Smooth muscle cell (in vitro differentiated cells): ENCODE measurements around the gene KIF2C. TPM values are rescaled to one million over a fixed set of nuclear protein-coding genes. Genes with fewer than 3 reads are reported as not detected.
"Not testable (repeated sequence)": the region's sequence is repeated elsewhere in the genome, so short reads cannot be mapped to it uniquely, and the experiment has no call there.

ENCODE experiments used
- DNase-seq: peaks from one replicate; lab custom pipeline; 2025; ENCODE audit not compliant: unreplicated experiment; lab: John Stamatoyannopoulos, UW
- H2AFZ ChIP-seq: fragments of 200-600 bp; sonication (generic); 2 replicates; pipeline ENCODE4 v1.6.0; 2016; ENCODE audit warnings: antibody characterized with exemption, low read depth, mild to moderate bottlenecking
- H3F3A ChIP-seq: fragments of 200-600 bp; sonication (generic); 2 replicates; pipeline ENCODE4 v1.6.0; 2017; ENCODE audit warnings: antibody characterized with exemption, low read depth
- H3K27ac ChIP-seq: fragments of 200-600 bp; sonication (generic); 2 replicates; pipeline ENCODE4 v1.5.1; 2016; ENCODE audit warnings: low read depth, mild to moderate bottlenecking
- H3K27me3 ChIP-seq: fragments of 200-600 bp; sonication (generic); 2 replicates; pipeline ENCODE4 v1.6.1; 2016; ENCODE audit warnings: low read depth, mild to moderate bottlenecking
- H3K36me3 ChIP-seq: fragments of 200-600 bp; sonication (generic); 2 replicates; pipeline ENCODE4 v1.5.1; 2016; ENCODE audit warnings: low read depth
- H3K4me1 ChIP-seq: fragments of 200-600 bp; sonication (generic); 2 replicates; pipeline ENCODE4 v1.5.1; 2016; ENCODE audit warnings: low read depth
- H3K4me2 ChIP-seq: fragments of 200-600 bp; sonication (generic); 2 replicates; pipeline ENCODE4 v1.6.0; 2016; ENCODE audit warnings: mild to moderate bottlenecking
- H3K4me3 ChIP-seq: fragments of 200-600 bp; sonication (generic); 2 replicates; pipeline ENCODE4 v1.5.1; 2016; ENCODE audit warnings: mild to moderate bottlenecking
- H3K79me2 ChIP-seq: fragments of 200-600 bp; sonication (generic); 2 replicates; pipeline ENCODE4 v1.6.0; 2016; ENCODE audit warnings: low read depth, mild to moderate bottlenecking
- H3K9ac ChIP-seq: fragments of 200-600 bp; sonication (generic); 2 replicates; pipeline ENCODE4 v1.6.0; 2016; ENCODE audit warnings: low read depth
- H3K9me3 ChIP-seq: fragments of 200-600 bp; sonication (generic); replicated peaks from 2 replicates; pipeline ENCODE4 v1.5.1; 2016; ENCODE audit warnings: low read depth
- H4K20me1 ChIP-seq: fragments of 200-600 bp; sonication (generic); 2 replicates; pipeline ENCODE4 v1.6.0; 2016; ENCODE audit warnings: low read depth
- CTCF ChIP-seq: fragments of 200-600 bp; sonication (generic); IDR thresholded peaks from 2 replicates; pipeline ENCODE4 v1.5.1; 2017; ENCODE audit warnings: borderline replicate concordance, mild to moderate bottlenecking, antibody characterized with exemption; ENCODE audit not compliant: insufficient read depth, poor library complexity, severe bottlenecking
- whole genome bisulfite sequencing: methylation state at CpG from one replicate; pipeline ENCODE4 v1.1.7; 2016; ENCODE audit warnings: low lambda C conversion rate; 5-methylcytosine and 5-hydroxymethylcytosine counted together
- polyA plus RNA-seq: library from polyadenylated mRNA; unstranded; fragments of >200 nt; fragmentation: Nextera tagmentation; extraction: Ambion mirVana; gene quantifications from 2 replicates; pipeline ENCODE4 v1.2.1, GENCODE V29; 2016
- total RNA-seq: library from RNA; depleted of rRNA; stranded (reverse); fragments of >200 nt; gene quantifications from 2 replicates; pipeline ENCODE4 v1.2.3, GENCODE V29; 2014

Gene KIF2C
- total and polyA plus RNA-seq, 2 experiments from 2014 or later, result 5.7 to 8.5 TPM

GRCh38 chr1:44788120-44788860 is 48.7 kb downstream of the KIF2C start, which contains the start of gene BEST4:
Gene BEST4, minus strand, starts transcription at chr1:44788170. Its CDS starts 465 bp downstream, at chr1:44787705.
- no peak within 1 kb of the TSS for H3K4me3 ChIP-seq
- no peaks in the 10 kb centered on the region for H3K79me2 ChIP-seq
- peaks cover 10% of the 10 kb centered on the region for H3F3A ChIP-seq
- DNase-seq, result no peak
- WGBS, result 96% methylated on average over 9 of the region's 9 CpGs
- no peaks in the 10 kb centered on the region for H3K27me3 ChIP-seq
- TF ChIP-seq CTCF, result no peak
- no peaks in the 10 kb centered on the region for H3K36me3 ChIP-seq
- H3K4me2 ChIP-seq, result no peak within 1 kb of the TSS
- no peak within 1 kb of the TSS for H3K27ac ChIP-seq
- no peaks in the 10 kb centered on the region for H4K20me1 ChIP-seq
- no peaks in the 10 kb centered on the region for H3K9me3 ChIP-seq
- peaks cover 12% of the 10 kb centered on the region for H3K4me1 ChIP-seq
- no peak within 1 kb of the TSS for H3K9ac ChIP-seq
- H2AFZ ChIP-seq, result no peak within 1 kb of the TSS

GRCh38 chr1:44790968-44791801 is 51.5 kb downstream of the KIF2C start:
- H3K4me3 ChIP-seq, result no peak overlapping the region
- no peaks in the 10 kb centered on the region for H3K9me3 ChIP-seq
- H3K9ac ChIP-seq, result no peak overlapping the region
- no peaks in the 10 kb centered on the region for H4K20me1 ChIP-seq
- no peaks in the 10 kb centered on the region for H3K27me3 ChIP-seq
- no peak for TF ChIP-seq CTCF
- peaks cover under 1% of the 10 kb centered on the region for H3K4me1 ChIP-seq
- 86% methylated on average over 7 of the region's 7 CpGs for WGBS
- H3K79me2 ChIP-seq, result no peaks in the 10 kb centered on the region
- no peaks in the 10 kb centered on the region for H3F3A ChIP-seq
- no peak overlapping the region for H3K4me2 ChIP-seq
- H3K36me3 ChIP-seq, result no peaks in the 10 kb centered on the region
- H3K27ac ChIP-seq, result no peak overlapping the region
- H2AFZ ChIP-seq, result no peak overlapping the region
- no peak for DNase-seq

GRCh38 chr1:44792736-44793502 is 53.3 kb downstream of the KIF2C start:
- H3K4me2 ChIP-seq, result no peak overlapping the region
- no peak for DNase-seq
- no peak for TF ChIP-seq CTCF
- H3K27me3 ChIP-seq, result no peaks in the 10 kb centered on the region
- 96% methylated on average over 9 of the region's 9 CpGs for WGBS
- no peaks in the 10 kb centered on the region for H3K9me3 ChIP-seq
- H3K4me1 ChIP-seq, result no peaks in the 10 kb centered on the region
- no peak overlapping the region for H3K4me3 ChIP-seq
- H3K36me3 ChIP-seq, result no peaks in the 10 kb centered on the region
- no peak overlapping the region for H2AFZ ChIP-seq
- H4K20me1 ChIP-seq, result no peaks in the 10 kb centered on the region
- no peaks in the 10 kb centered on the region for H3F3A ChIP-seq
- no peak overlapping the region for H3K9ac ChIP-seq
- H3K79me2 ChIP-seq, result no peaks in the 10 kb centered on the region
- no peak overlapping the region for H3K27ac ChIP-seq

DNA sequence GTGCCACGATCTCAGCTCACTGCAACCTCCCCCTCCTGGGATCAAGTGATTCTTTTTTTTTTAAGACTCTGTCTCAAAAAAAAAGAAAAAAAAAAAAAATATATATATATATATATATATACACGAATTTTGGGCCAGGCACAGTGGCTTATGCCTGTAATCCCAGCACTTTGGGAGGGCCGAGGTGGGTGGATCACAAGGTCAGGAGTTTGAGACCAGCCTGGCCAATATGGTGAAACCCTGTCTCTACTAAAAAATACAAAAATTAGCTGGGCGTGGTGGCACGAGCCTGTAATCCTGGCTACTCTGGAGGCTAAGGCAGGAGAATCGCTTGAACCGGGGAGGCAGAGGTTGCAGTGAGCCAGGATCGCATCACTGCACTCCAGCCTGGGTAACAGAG is 58.2 kb downstream of the KIF2C start:
- DNase-seq, H3K4me2 ChIP-seq, H3K27me3 ChIP-seq, H2AFZ ChIP-seq, H3K9ac ChIP-seq, H3F3A ChIP-seq, H3K27ac ChIP-seq, H3K36me3 ChIP-seq, H3K4me3 ChIP-seq, H3K9me3 ChIP-seq: not testable (repeated sequence)
- 95% methylated on average over 8 of the region's 8 CpGs for WGBS
- peaks cover 26% of the 10 kb centered on the region for H4K20me1 ChIP-seq
- H3K4me1 ChIP-seq, result peaks cover 16% of the 10 kb centered on the region
- peaks cover 26% of the 10 kb centered on the region for H3K79me2 ChIP-seq
